IPS DF 4.7 (cell line): ENCODE data around the gene KATNAL2.
A peak's percentile ranks its signal among the peaks of the same experiment; 100 is the strongest.
"Not testable (repeated sequence)": the region's sequence is repeated elsewhere in the genome, so short reads cannot be mapped to it uniquely, and the experiment has no call there.

Experiments used
- DNase-seq: peaks from one replicate; pipeline ENCODE4 v3.0.0-alpha.2; 2013; ENCODE audit warnings: low spot score; ENCODE audit errors: extremely low read depth

Gene KATNAL2

DNA sequence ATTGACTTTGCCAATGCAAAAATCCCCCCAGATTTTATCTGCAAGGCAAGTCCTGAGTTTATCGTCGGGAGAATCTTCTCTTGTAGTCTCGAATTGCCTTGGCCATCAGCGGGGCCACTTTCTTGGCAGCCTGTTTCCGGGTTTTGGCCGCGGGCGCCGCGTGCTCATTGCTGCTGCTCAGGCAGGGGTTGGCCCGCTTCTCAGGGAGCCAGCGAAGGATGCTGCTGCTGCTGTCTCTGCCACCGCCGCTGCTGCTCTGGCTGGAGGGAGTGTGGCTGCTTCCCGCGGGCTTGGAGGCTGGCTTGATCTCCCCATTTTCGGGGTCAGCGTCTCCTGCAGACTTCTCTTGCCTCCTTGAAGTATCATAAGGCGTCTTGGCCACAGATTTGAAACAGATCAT, 115.5 kb downstream of the KATNAL2 start:
- DNase-seq, result no peak

DNA sequence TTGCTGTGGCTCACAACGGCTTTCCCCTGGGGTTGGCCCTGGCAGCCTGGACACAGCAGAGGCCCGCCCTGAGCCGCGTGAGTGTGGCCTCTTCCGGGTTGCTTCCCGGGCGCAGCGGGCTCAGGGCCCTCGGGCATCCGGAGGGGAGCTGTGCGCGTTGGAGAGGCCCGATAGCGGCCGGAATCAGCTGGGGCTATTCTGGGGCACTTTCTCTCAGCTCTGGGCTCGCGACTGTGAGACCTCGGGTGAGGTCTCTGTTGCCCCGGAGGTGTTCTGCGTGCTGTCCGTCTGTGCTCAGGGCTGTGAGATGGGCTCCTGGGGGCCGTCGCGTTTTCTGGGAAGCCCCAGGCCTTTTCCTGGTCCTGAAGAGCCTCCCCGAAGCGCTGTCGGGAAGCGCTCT, 117.2 kb downstream of the KATNAL2 start:
- not testable (repeated sequence) for DNase-seq

DNA sequence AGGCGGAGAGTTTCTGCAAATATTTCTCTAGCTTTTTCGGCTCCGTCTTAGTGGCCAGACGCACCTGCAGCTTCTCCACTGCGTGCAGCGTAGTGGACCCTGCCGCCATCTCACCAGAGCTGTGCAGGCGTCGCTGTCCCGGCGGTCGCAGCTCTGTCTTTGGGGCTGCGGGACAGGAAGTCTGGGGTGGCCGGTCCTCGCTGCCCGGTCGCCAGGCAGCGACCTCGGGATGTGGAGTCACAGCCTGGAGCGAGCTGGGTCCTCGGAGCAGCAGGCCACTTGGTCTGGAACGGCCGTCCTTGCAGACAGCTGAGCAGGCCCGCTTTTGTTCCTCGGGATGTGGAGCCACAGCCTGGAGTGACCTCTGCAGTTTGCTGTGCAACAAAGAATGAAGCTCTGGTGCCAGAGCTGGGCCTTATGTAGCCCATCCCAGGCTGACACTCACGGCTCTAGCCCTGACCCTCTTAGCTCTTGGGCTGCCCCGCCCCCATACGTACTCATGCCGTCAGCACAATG, 117.8 kb downstream of the KATNAL2 start, which contains the start of gene ELOA2:
Gene ELOA2 (minus strand): TSS at position 466 of the 516 bp plus-strand sequence. CDS start 357 bp downstream, at position 109.
- DNase-seq, result no peak

DNA sequence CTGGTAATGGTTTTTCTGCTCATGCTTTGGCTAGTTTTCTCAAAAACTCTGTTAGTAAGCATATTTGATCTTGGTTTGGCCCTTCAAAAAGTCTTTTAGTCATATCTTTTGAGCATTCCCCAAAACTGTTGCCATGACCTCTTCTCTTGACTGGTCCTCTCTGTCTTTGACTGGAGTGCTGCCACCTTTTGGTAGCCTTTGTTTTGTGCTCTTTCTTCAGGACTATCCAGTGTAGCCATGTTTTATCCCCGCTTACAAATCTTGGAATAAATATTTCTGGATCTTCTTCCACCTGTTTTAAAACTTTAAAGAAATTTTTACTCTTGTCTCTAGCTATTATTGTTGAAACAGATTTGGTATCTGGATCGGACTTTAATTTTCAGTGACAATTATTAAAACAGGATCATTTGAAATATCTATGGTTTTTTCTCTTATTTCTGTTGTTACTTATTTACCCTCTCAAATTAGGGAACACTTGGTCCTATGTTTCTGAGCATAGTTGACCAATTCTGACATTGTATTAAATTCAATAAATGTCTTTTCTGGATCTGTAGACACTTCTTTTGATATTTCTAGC, 119.0 kb downstream of the KATNAL2 start:
- DNase-seq, result peak; percentile 16

DNA sequence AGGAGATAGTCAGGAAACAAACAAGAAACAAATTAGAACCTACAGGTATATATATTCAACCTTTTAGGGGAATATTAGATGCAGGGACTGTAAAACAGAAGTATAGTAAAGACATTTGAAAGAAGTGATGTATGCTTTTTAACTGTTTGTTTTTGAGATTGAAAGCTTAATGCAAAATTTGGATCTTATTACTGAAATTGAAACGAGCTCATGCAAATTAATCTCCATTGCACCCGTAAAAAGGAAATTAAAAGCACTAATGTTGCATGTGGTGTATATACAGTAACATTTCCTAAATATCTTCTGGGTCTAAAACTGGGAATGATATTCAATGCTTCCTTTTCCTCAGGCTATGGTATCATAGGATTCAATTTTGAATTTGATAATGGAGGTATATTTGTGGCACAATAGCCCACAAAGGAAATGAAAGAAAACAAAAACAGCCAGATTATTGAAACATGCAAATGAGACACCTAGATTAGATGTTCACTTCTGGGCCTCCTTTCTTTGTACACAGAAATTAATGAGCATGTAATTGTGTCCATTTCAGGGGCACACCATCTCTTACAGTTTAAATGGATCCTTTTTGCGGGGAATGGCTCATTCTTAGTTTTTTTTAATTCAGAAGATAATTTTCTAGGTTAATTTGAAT, 119.7 kb downstream of the KATNAL2 start:
- no peak for DNase-seq

DNA sequence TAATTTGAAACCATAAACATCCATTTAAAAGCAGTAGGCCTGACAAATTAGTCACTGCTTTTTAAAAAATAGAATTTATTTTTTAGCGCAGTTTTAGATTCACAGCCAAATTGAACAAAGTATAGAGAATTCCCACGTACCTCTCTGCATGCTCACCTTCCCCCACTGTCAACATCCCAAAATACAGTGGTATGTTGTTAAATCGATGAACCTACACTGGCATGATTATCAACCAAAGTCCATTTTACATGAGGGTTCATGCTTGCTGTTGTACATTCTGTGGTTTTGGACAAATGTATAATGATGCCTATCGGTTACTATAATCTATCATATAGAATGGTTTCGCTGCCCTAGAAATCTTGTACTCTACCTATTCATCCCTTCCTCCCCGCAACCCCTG, 123.6 kb downstream of the KATNAL2 start:
- no peak for DNase-seq

DNA sequence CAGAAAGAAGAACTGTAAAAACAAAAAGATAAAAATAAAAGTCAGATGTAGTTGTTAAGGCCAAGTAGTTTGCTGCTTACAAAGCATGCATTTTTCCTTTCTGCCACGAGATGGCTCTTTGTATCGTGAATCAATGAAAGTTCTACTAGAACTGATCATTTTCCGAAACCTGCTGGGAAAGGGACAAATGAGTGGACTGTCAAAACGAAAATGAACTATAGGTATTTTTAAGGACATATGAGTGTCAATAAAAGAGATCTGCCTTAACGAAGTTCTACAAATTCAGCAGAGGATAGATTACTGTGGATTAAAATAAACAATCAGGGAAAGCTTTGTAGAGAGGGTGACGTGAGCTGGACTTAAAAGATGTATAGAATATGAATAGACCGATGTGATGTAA, 133.1 kb downstream of the KATNAL2 start:
- DNase-seq, result peak; percentile 14

DNA sequence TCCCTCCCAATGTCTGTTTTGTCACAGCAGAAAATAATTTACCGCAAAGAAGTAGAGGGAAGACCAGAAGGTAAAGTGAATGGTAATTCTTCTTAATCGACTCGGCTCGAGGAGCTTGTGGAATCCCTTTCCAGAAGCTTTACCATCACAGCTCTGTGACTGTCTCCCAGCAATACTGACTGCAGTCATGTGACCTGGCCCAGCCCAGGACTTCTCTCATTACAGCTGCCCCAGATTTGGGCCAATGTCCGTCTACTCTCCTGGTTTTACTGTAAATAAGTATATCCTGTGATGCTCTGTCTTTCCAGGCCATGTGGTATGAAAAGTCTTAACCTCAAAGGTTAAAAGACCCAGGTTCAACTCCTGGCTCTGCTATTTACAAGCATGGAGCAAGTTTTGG, 137.0 kb downstream of the KATNAL2 start:
- no peak for DNase-seq

DNA sequence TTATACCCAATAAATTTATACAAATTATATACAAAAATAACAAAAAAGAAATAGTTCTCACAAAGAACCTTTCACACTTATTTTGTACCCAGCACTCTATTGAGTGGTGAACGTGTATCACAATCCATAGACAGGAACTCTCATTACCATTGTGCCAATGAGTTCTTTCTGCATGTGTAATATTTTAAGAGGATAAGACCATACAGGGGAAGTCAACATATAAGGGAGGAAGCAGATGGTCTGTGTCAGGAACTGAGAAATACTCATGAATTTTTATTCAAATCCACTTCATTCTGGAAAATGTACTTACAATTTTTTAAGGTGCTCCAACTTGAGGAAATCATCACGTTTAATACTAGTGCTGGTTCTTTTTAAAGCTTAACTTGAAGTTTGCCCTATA, 145.1 kb downstream of the KATNAL2 start:
- DNase-seq, result no peak

DNA sequence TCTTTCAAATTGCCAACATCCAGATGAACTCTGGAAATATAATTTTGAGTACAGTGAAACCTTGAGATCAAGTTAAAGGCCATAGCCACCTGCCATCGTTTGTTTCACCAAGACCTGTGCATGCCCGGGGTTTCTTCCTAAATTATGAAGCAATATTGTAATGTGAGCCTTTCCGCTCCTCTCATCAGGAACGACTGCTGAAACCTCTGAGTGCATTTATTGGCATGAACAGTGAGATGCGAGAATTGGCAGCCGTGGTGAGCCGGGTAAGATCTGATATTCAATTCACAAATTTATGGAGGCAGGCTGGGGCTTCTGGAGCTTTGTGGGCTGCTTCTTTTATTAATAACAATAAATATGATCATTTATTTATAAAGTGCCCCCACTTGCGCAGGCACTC, 145.7 kb downstream of the KATNAL2 start:
- DNase-seq, result no peak

DNA sequence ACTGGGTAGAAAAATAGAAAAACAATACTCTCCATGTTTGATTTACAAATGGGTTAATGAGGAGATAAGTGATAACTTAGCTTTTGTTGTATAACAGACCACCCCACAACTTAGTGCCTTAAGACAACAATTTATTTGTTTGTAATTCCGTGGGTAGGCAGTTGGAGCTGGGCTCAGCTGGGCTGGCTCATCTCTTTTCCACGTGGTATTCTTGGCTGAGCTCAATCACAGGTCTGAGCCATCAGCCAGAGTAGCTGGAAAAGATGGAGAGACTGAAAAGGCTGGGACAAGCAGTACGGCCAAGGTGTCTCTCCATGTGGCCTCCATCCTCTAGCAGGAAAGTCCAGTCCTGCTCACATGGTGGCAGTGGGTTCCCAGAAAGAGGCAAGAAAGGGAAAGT, 150.2 kb downstream of the KATNAL2 start:
- DNase-seq, result no peak

DNA sequence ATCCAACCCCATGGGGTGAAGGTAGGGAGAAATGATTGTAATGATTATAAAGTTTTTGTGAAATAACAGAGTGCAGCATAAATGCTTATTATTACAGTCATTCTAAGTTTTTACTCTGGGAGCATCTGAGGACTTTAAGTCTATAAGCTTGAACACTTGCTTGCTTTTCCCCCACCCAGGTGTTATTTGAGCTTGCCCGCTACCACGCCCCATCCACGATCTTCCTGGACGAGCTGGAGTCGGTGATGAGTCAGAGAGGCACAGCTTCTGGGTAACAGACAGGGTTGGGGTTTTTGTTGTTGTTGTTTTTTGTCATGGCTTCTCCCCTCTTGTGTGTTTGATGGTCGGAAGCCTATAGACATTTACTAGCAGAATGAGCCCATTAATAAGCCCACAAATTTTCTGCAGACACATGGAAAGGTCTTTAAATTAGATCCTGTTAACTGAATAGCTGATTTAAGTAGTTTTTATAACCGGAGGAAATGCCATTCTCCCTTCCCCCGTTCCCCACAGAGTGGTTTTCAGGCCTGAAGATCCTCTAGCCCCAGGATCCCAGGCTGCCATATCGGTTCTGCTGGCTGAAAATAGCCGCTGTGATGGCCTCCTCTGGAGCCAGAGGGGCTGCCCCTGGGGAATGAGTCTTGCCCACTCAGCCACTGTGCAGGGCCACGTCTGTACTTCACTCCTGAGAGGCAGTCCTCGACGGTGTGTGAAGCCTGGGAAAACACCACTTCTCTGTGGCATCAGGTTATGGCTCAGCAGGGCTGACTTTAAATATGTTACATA, 157.9 kb downstream of the KATNAL2 start:
- DNase-seq, result no peak

DNA sequence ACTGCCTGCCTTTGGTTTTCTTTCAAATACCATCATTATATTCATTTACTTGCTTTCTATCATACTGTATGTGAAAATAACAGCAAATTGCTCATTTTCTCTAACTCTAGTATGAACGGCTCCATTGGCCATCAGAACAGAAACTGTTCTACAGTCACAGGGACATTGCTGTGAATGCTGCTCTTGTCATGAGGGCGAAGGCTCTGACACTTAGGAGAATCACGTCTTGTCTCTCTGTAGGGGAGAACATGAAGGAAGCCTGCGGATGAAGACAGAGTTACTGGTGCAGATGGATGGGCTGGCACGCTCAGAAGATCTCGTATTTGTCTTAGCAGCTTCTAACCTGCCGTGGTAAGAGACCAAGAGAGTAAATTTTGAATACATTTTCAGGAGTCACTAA, 159.7 kb downstream of the KATNAL2 start:
- no peak for DNase-seq

DNA sequence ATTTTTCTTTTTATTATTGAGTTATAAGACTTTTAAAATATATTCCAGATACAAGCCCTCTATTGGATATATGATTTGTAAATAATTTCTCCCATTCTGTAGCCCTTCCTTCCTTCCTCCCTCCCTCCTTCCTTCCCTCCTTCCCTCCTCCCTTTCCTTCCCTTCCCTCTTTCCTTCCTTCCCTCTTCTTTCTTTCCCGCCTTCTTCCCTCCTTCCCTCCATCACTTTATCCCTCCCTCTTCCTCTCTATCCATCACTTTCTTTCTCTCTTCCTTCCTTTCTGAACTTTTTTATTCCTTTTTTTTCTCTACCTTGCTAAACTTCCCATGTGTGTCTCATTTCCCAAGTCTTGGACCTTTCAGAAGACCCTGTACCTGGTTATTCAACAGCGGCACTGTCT, 163.5 kb downstream of the KATNAL2 start:
- DNase-seq, result no peak

DNA sequence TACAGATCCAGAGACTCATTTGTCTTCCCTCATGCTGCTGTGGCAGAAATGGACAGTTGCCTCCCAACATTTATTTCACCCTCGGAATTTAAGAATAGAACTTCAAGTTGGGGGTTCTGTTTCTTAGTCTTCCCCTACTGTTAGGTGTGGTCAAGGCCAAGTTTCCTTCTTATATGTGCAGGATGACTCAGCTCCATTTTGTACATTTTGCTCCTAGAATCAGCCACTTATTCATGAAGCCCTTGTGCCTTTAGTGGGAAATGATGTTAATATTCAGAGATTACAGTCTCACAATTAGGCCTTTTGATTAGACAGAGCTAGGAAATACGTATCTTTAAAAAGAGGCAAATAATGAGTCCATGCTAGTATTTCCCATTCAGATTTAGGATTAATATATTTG, 164.2 kb downstream of the KATNAL2 start:
- no peak for DNase-seq

DNA sequence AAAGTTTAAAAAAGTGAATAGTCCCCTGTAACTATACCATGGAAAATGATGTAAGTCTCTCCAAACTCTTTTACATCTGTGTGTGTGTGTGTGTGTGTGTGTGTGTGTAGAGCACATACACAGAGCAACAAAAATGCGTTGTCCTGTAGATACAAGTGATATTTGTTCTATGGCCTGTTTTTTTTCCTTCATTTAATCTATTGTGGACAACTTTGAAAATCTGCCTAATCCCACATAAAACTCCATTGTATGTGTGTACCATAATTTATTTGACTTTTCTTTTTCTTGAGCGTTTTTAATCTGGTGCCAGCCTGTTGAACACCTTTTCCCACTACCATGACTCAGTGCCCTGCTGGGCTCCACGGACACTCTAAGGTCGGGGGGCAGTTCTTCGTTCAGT, 170.3 kb downstream of the KATNAL2 start:
- DNase-seq, result no peak

DNA sequence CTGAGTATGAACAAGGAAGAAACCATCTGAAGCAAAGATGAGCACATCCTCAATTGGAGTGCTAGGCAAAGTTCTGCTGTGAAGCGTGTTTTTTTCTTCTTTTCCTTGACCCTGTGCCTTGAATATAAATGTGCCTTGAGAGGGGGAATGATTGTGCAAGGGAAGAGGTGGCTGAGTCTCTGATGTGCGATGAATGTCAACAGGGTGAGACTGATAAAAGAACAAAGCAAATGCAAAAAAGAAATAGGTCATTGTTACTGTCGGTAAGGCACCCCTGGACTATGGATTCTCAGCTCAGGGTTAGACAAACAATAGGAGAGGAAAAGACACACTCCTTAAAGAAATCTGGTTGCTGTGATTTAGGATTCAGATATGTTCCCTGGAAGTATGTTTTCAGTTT, 178.4 kb downstream of the KATNAL2 start:
- no peak for DNase-seq

DNA sequence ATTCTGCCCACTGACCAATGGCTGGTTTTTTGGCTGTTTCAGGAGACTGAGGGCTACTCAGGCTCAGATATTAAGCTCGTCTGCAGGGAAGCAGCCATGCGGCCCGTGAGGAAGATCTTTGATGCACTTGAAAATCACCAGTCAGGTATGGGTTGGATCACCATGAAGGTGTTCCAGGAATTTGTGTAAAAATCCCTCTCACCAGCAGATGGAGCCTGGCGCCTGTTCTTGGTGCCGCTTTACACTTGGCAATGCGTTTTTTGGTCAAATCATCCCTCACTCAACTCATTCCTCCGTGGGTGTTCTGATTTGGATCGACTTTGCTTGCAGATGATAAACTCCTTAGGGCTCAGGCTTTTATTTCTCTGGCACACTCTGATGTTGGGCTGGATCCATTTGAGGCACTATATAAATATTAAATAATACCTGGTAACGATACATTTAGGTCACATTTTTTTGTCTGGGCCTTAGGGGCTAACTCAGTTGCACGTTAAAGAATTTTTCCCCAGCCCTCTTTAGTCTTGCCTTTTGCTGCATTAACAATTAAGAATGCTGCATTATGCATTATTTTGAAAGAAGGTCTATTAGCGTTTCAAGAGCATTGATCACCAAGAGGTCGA, 182.9 kb downstream of the KATNAL2 start:
- DNase-seq, result peak; percentile 62

DNA sequence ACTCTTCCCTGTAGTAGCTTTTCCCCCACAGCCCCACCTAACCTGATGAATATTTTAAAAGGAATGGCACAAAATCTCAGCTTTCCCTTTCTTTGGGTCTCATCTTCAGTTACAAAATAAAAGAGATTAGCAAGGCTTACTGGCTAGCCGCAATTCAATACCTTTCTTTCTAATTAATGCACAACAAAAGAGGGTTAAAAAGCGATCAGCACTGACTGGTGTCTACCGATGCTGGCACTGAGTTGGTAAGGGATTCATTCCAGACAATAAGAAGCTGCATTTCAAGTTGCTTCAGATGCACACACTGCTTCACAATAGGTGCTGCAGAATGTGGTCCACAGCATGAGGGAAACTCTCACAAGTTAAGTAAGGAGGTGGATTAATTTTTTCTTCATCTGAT, 191.0 kb downstream of the KATNAL2 start:
- no peak for DNase-seq

DNA sequence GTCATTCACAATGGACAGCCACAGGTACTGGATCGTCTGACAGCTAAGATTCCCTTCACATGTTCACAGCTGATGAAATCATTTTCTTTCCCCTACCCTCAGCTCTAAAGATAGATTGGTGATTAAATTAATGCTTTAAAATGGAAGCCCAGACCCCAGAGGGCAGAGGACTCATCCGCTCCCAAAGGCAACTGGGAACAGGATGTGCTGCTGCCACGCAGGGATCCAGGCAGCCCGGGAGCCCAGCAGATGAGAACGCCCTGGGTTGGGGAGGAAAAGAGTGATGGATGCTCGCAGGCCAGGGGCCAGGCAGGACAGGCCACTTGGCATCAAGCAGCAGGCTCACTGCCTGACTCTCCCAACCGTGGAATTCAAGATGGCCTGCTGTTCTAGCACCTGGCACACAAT, 191.6 kb downstream of the KATNAL2 start:
- DNase-seq, result no peak

DNA sequence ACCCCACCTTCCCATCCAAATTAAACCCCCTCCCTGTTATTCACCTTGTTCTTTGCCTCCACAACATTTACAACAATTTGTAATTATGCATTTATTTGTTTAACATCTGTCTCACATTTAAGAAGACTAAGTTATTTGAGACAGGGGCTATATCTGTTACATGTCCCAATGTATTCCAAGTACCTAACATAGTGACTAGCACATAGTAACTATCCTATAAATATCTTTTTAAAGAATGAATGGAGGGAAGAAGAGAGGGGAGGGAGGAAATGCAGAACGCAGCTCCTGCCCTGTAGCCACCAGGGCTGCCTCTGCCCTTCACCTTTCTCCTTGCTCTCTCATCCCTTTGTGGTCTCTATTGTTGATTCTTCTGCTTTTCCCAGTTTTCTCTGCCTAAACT, 192.3 kb downstream of the KATNAL2 start:
- DNase-seq, result no peak
